ENCODE results near the gene FCHO2.

GRCh38 chr5:72922422-72922821 lies 33.4 kb upstream of the FCHO2 start:
- TF ChIP-seq CTCF (IDR thresholded peaks at IDR 0.05) (no peak), POLR2AphosphoS5 (IDR thresholded peaks at IDR 0.05; ENCODE audit: low read depth, low read length) (no peak), REST (IDR thresholded peaks at IDR 0.05; ENCODE audit: insufficient read depth in 1 of 2, low read depth in 2 of 2, low read length in 1 of 2) (no peak), SIN3A (IDR thresholded peaks at IDR 0.05; ENCODE audit: borderline replicate concordance, insufficient read depth, low read depth, low read length) (no peak), TCF7L2 (IDR thresholded peaks at IDR 0.05; ENCODE audit: low read depth, low read length) (no peak)

Measured in Panc1 (cell line).